Uterus (tissue), 4 donors: Measurements from ENCODE around the gene LMOD2. TPM values are rescaled to one million over a fixed set of nuclear protein-coding genes. Genes with fewer than 3 reads are reported as not detected.

Experiments
- DNase-seq, 2 donors: peaks; one replicate each; pipeline ENCODE4 v3.0.0-alpha.2; 2019 to 2020
- H3K27ac ChIP-seq, 2 donors: fragments of 200-600 bp; sonication (generic); 1 replicate in 1 of 2; 2 replicates in 1 of 2; pipeline ENCODE4 v1.5.1; 2016 to 2018
- H3K27me3 ChIP-seq, 2 donors: fragments of 200-600 bp; sonication (generic); one replicate each; pipeline ENCODE4 v1.5.1; 2018 to 2019; ENCODE audit warnings: control low read depth in 1 of 2
- H3K36me3 ChIP-seq, 2 donors: fragments of 200-600 bp; sonication (generic); one replicate each; pipeline ENCODE4 v1.5.1; 2019; ENCODE audit warnings: control low read depth in 1 of 2
- H3K4me1 ChIP-seq, 2 donors: fragments of 200-600 bp; sonication (generic); one replicate each; pipeline ENCODE4 v1.5.1; 2018 to 2019; ENCODE audit warnings: control low read depth in 1 of 2
- H3K4me3 ChIP-seq, 2 donors: fragments of 200-600 bp; sonication (generic); 1 replicate in 1 of 2; 2 replicates in 1 of 2; pipeline ENCODE4 v1.5.1; 2018 to 2019; ENCODE audit warnings: mild to moderate bottlenecking in 1 of 2
- H3K9me3 ChIP-seq, 2 donors: fragments of 200-600 bp; sonication (generic); one replicate each; pipeline ENCODE4 v1.5.1; 2019; ENCODE audit warnings: control low read depth in 1 of 2
- CTCF ChIP-seq, 4 experiments: fragments of 200-600 bp in 2 of 4; fragments of 450-650 bp in 2 of 4; sonication (generic) in 2 of 4; IDR thresholded peaks; one replicate each; pipeline ENCODE4 v1.5.1; 2016 to 2019; ENCODE audit warnings: antibody characterized with exemption in 4 of 4, mild to moderate bottlenecking in 2 of 4, moderate library complexity in 1 of 4
- POLR2A ChIP-seq, 2 donors: fragments of 450-650 bp; IDR thresholded peaks; one replicate each; pipeline ENCODE4 v1.6.1; 2016; ENCODE audit warnings: antibody characterized with exemption in 2 of 2, mild to moderate bottlenecking in 1 of 2, moderate library complexity in 1 of 2
- intact Hi-C: fragments of 100-400 bp; cut with DNase I; formaldehyde crosslinking; loops from one replicate; pipeline ENCODE4 v1.15.1; 2023; ENCODE audit warnings: low total_unique reads
- total RNA-seq, 4 donors: library from RNA; depleted of rRNA in 3 of 4; stranded (reverse); fragments of >200 nt in 3 of 4; gene quantifications; one replicate each; pipeline versions ENCODE4 v1.1.0 to v1.2.4, GENCODE V29; 2014 to 2023
- donor health status: DM: yes; HTN: yes; CAD: no.

Gene LMOD2
- total RNA-seq, 4 donors from 2014 or later: 0.52 TPM; not detected in 3

DNA sequence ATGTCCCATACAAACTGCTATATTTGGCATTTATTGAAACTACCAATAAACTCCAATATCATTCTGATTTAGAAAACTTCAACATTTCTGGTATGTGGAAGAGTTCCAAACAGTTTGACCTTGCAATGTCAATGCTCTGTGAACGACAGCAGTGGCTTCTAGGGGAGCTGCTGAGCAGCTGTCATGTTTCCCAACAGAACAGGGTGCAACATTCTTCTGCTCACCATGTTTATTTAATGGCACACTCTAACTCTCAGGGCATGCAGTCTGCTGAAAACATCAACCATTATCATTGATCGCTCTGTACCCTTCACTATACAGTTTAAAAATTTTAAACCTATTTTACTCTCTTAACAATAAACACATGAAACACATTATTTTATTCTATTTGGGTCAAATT, 25.9 kb downstream of the LMOD2 start:
- no peak overlapping the region for H3K4me3 ChIP-seq
- H3K27me3 ChIP-seq: no peaks in the 10 kb centered on the region
- TF ChIP-seq CTCF (IDR thresholded peaks at IDR 0.05) (no peak), POLR2A (IDR thresholded peaks at IDR 0.05) (no peak)
- H3K36me3 ChIP-seq: no peaks in the 10 kb centered on the region
- DNase-seq: no peak
- H3K4me1 ChIP-seq: no peaks in the 10 kb centered on the region
- no peaks in the 10 kb centered on the region for H3K9me3 ChIP-seq
- no peak overlapping the region for H3K27ac ChIP-seq
- intact Hi-C loops: no loop called here

DNA sequence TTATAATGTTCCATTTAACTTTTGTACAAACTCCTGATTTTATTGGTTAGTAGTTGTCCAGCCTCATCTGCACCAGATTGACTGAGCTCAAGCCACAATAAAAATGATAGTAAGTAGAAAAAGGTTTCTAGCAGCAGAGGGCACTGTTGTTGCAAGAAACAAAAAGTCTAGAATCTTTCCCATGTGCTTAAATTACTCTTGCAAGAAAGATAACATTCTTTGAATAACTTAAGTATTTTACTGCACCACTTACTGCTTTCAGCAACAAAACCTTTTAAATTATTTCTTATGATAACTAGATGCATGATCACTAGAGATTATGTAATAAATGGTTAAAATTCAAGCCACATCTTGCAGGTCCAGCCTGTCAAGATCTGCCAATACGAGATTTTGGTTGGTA, 27.0 kb downstream of the LMOD2 start:
- H3K4me1 ChIP-seq: no peaks in the 10 kb centered on the region
- intact Hi-C loops: no loop called here
- no peaks in the 10 kb centered on the region for H3K27me3 ChIP-seq
- no peak for TF ChIP-seq POLR2A (IDR thresholded peaks at IDR 0.05)
- peak; percentile 40 to 57 (median 48) for TF ChIP-seq CTCF (IDR thresholded peaks at IDR 0.05)
- H3K27ac ChIP-seq: no peak overlapping the region
- H3K36me3 ChIP-seq: no peaks in the 10 kb centered on the region
- no peaks in the 10 kb centered on the region for H3K9me3 ChIP-seq
- H3K4me3 ChIP-seq: no peak overlapping the region
- DNase-seq: no peak

- Histone ChIP-seq H3K4me3 (no peak overlapping the region), H3K27me3 (no peaks in the 10 kb centered on the region), H3K9me3 (no peaks in the 10 kb centered on the region), H3K36me3 (no peaks in the 10 kb centered on the region), H3K4me1 (no peaks in the 10 kb centered on the region), H3K27ac (no peak overlapping the region)
- DNase-seq: no peak
- intact Hi-C loops: no loop called here
- no peak for TF ChIP-seq CTCF (IDR thresholded peaks at IDR 0.05)
- TF ChIP-seq POLR2A (IDR thresholded peaks at IDR 0.05): no peak
Observed at GRCh38 chr7:123687161-123687560, 31.5 kb downstream of the LMOD2 start.

GRCh38 chr7:123687727-123688126, 32.1 kb downstream of the LMOD2 start:
- Histone ChIP-seq H3K4me3 (no peak overlapping the region), H3K27me3 (no peaks in the 10 kb centered on the region), H3K9me3 (no peaks in the 10 kb centered on the region), H3K4me1 (no peaks in the 10 kb centered on the region), H3K27ac (no peak overlapping the region), H3K36me3 (no peaks in the 10 kb centered on the region)
- intact Hi-C loops: no loop called here
- no peak for DNase-seq
- TF ChIP-seq POLR2A (IDR thresholded peaks at IDR 0.05) (no peak), CTCF (IDR thresholded peaks at IDR 0.05) (no peak)

GRCh38 chr7:123689250-123689649, 33.6 kb downstream of the LMOD2 start:
- intact Hi-C loops: no loop called here
- no peak overlapping the region for H3K4me3 ChIP-seq
- H3K4me1 ChIP-seq: no peaks in the 10 kb centered on the region
- TF ChIP-seq POLR2A (IDR thresholded peaks at IDR 0.05): no peak
- no peak for TF ChIP-seq CTCF (IDR thresholded peaks at IDR 0.05)
- DNase-seq: no peak
- no peaks in the 10 kb centered on the region for H3K9me3 ChIP-seq
- H3K27ac ChIP-seq: no peak overlapping the region
- no peaks in the 10 kb centered on the region for H3K36me3 ChIP-seq
- no peaks in the 10 kb centered on the region for H3K27me3 ChIP-seq
